H9 (cell line): ENCODE data around the gene EIF4E3. TPM values are rescaled to one million over a fixed set of nuclear protein-coding genes. Genes with fewer than 3 reads are reported as not detected.

ENCODE experiments used
- DNase-seq: peaks from one replicate; pipeline ENCODE4 v3.0.0-alpha.2; 2017
- H2AFZ ChIP-seq: one replicate; pipeline ENCODE4 v1.6.1; 2013; ENCODE audit warnings: mild to moderate bottlenecking, low read length, control low read depth, moderate library complexity
- H2AK5ac ChIP-seq: 2 replicates; pipeline ENCODE4 v1.6.1; 2013; ENCODE audit warnings: low read length, control low read depth, mixed read lengths; ENCODE audit not compliant: insufficient read length
- H2BK120ac ChIP-seq: one replicate; pipeline ENCODE4 v1.6.1; 2013; ENCODE audit warnings: low read depth, mild to moderate bottlenecking, low read length, control low read depth, inconsistent platforms; ENCODE audit not compliant: poor library complexity, severe bottlenecking
- H2BK12ac ChIP-seq: 2 replicates; pipeline ENCODE4 v1.6.1; 2013; ENCODE audit warnings: low read length, control low read depth, mixed read lengths, low read depth; ENCODE audit not compliant: insufficient read length
- H2BK15ac ChIP-seq: 2 replicates; pipeline ENCODE4 v1.6.1; 2013; ENCODE audit warnings: low read depth, low read length, control low read depth
- H2BK20ac ChIP-seq: one replicate; pipeline ENCODE4 v1.6.1; 2013; ENCODE audit warnings: low read depth, mild to moderate bottlenecking, low read length, control low read depth, inconsistent platforms; ENCODE audit not compliant: poor library complexity, severe bottlenecking
- H2BK5ac ChIP-seq: 2 replicates; pipeline ENCODE4 v1.6.1; 2013; ENCODE audit warnings: low read length, control low read depth, mixed read lengths; ENCODE audit not compliant: insufficient read length
- H3K14ac ChIP-seq: 2 replicates; pipeline ENCODE4 v1.6.1; 2013; ENCODE audit warnings: low read length, control low read depth; ENCODE audit not compliant: insufficient read depth
- H3K18ac ChIP-seq: 2 replicates; pipeline ENCODE4 v1.6.1; 2013; ENCODE audit warnings: low read depth, mild to moderate bottlenecking, mixed read lengths, low read length, control low read depth; ENCODE audit not compliant: insufficient read length
- H3K23ac ChIP-seq: 2 replicates; pipeline ENCODE4 v1.6.1; 2013; ENCODE audit warnings: low read length, control low read depth, mixed read lengths, low read depth; ENCODE audit not compliant: insufficient read length
- H3K23me2 ChIP-seq: 2 replicates; pipeline ENCODE4 v1.6.1; 2013; ENCODE audit warnings: low read depth, mild to moderate bottlenecking, mixed read lengths, low read length, control low read depth; ENCODE audit not compliant: insufficient read length, poor library complexity, severe bottlenecking
- H3K27ac ChIP-seq: 2 replicates; pipeline ENCODE4 v1.5.1; 2013; ENCODE audit warnings: low read length, control low read depth, mixed read lengths, low read depth; ENCODE audit not compliant: insufficient read length
- H3K27me3 ChIP-seq: 2 replicates; pipeline ENCODE4 v1.6.1; 2013; ENCODE audit warnings: low read length, control low read depth, inconsistent platforms; ENCODE audit not compliant: insufficient read depth
- H3K4ac ChIP-seq: 2 replicates; pipeline ENCODE4 v1.6.1; 2013; ENCODE audit warnings: low read depth, mild to moderate bottlenecking, control low read depth, inconsistent platforms, low read length, moderate library complexity
- H3K4me1 ChIP-seq: 2 replicates; pipeline ENCODE4 v1.6.1; 2013; ENCODE audit warnings: low read length, control low read depth, inconsistent platforms; ENCODE audit not compliant: insufficient read depth
- H3K4me2 ChIP-seq: 2 replicates; pipeline ENCODE4 v1.6.1; 2013; ENCODE audit warnings: low read length, control low read depth, mixed read lengths; ENCODE audit not compliant: insufficient read length, insufficient read depth
- H3K56ac ChIP-seq: 2 replicates; pipeline ENCODE4 v1.6.1; 2013; ENCODE audit warnings: low read depth, mild to moderate bottlenecking, mixed read lengths, low read length, control low read depth; ENCODE audit not compliant: insufficient read length
- H3K79me1 ChIP-seq: 2 replicates; pipeline ENCODE4 v1.6.1; 2013; ENCODE audit warnings: low read depth, mild to moderate bottlenecking, moderate library complexity, low read length, control low read depth, inconsistent platforms; ENCODE audit not compliant: insufficient read depth, poor library complexity, severe bottlenecking
- H3K79me2 ChIP-seq: 2 replicates; pipeline ENCODE4 v1.6.1; 2013; ENCODE audit warnings: low read length, control low read depth, inconsistent platforms; ENCODE audit not compliant: insufficient read depth
- H3K9ac ChIP-seq: 2 replicates; pipeline ENCODE4 v1.6.1; 2013; ENCODE audit warnings: low read length, control low read depth, mixed read lengths; ENCODE audit not compliant: insufficient read length; ENCODE audit errors: extremely low read depth
- H3K9me3 ChIP-seq: one replicate; pipeline ENCODE4 v1.6.1; 2013; ENCODE audit warnings: low read depth, low read length, inconsistent platforms; ENCODE audit not compliant: control insufficient read depth
- H3T11ph ChIP-seq: one replicate; pipeline ENCODE4 v1.6.1; 2013; ENCODE audit warnings: mild to moderate bottlenecking, low read length, control low read depth, inconsistent platforms
- H4K20me1 ChIP-seq: one replicate; pipeline ENCODE4 v1.6.1; 2013; ENCODE audit not compliant: control insufficient read depth, insufficient read length, insufficient read depth
- H4K5ac ChIP-seq: 2 replicates; pipeline ENCODE4 v1.6.1; 2013; ENCODE audit warnings: low read depth, mild to moderate bottlenecking, mixed read lengths, low read length, control low read depth; ENCODE audit not compliant: insufficient read length
- H4K8ac ChIP-seq: replicated peaks from 2 replicates; pipeline ENCODE4 v1.6.1; 2013; ENCODE audit warnings: low read length, control low read depth, mixed read lengths, low read depth; ENCODE audit not compliant: insufficient read length
- H4K91ac ChIP-seq: 2 replicates; pipeline ENCODE4 v1.6.1; 2013; ENCODE audit warnings: low read depth, mild to moderate bottlenecking, moderate library complexity, mixed read lengths, low read length, control low read depth; ENCODE audit not compliant: insufficient read length
- H3K27ac Mint-ChIP-seq, 3 experiments: 2 replicates in 2 of 3; 3 replicates in 1 of 3; pipeline ENCODE4 v1.8.0; 2020 to 2021; ENCODE audit warnings: mixed read lengths in 3 of 3, mild to moderate bottlenecking in 1 of 3, moderate library complexity in 1 of 3
- H3K27me3 Mint-ChIP-seq: 2 replicates; pipeline ENCODE4 v1.8.0; 2021; ENCODE audit warnings: low read depth, mild to moderate bottlenecking, moderate library complexity, mixed read lengths
- H3K36me3 Mint-ChIP-seq, 3 experiments: 2 replicates in 2 of 3; 3 replicates in 1 of 3; pipeline ENCODE4 v1.8.0; 2020 to 2021; ENCODE audit warnings: low read depth in 3 of 3, mixed read lengths in 3 of 3; ENCODE audit not compliant: insufficient read depth in 1 of 3
- H3K4me1 Mint-ChIP-seq, 2 experiments: 2 replicates each; pipeline ENCODE4 v1.8.0; 2020; ENCODE audit warnings: mixed read lengths in 2 of 2
- H3K4me3 Mint-ChIP-seq, 2 experiments: 2 replicates in 1 of 2; 3 replicates in 1 of 2; pipeline ENCODE4 v1.8.0; 2020 to 2021; ENCODE audit warnings: mild to moderate bottlenecking in 2 of 2, mixed read lengths in 2 of 2, moderate library complexity in 1 of 2
- H3K9me3 Mint-ChIP-seq, 2 experiments: 2 replicates in 1 of 2; 3 replicates in 1 of 2; pipeline ENCODE4 v1.8.0; 2020; ENCODE audit warnings: mild to moderate bottlenecking in 2 of 2, mixed read lengths in 2 of 2, moderate library complexity in 1 of 2
- WGBS: extraction: QIAGEN DNeasy Blood & Tissue Kit; methylation state at CpG from one replicate; pipeline ENCODE4 v1.1.7; 2013; ENCODE audit warnings: missing lambda C conversion rate, low lambda C conversion rate, mixed read lengths; ENCODE audit not compliant: insufficient read length; ENCODE audit errors: extremely low coverage; 5-methylcytosine and 5-hydroxymethylcytosine counted together
- total RNA-seq: library from RNA; stranded (reverse); gene quantifications from 2 replicates; pipeline ENCODE4 v1.2.1, GENCODE V29; 2021
- TF ChIP-seq, protein P1 (sequence below): fragments of 200-600 bp; sonication (generic); conservative IDR thresholded peaks from 3 replicates; pipeline ENCODE4 v1.8.0; 2021; ENCODE audit warnings: antibody characterized with exemption, mild to moderate bottlenecking

Gene EIF4E3
- total RNA-seq, 1 experiment from 2014 or later, result 12.9 TPM

DNA sequence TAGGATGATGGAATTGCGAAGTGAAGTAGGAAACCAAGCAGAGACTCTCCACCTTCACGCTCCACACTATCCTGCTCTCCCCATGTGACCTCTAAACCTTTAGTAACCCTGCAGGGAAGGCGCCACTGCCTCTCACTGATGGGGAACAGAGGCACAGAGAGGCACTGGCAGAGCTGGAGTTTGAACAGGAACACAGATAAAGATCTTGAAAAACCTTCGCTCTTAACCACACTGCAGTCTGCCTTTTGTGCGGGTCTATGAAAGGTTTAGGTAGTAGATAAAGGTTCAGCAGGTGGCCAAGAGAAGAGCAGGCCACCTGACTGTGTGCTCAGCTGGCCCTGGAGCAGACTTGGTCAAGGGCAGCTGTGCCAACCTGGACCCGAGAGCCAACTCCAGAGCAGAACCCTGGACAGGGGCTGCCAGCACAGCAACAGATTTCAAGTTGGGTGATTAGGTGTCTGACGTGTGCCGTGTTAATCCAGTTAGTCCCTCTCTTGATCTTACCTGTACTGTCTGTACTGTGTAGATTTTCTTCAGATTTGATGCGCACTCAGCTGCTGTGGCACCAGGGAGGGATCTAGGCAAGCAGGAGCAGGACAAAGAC, 15.2 kb downstream of the EIF4E3 start:
- Mint-ChIP-seq H3K4me3 (no peak overlapping the region), H3K27me3 (no peaks in the 10 kb centered on the region; the same call in 1 of the 2 replicates), H3K27ac (peak overlapping the region in 2 of 3 experiments; percentile 42 to 75; a peak in 3 of 7 replicates), H3K9me3 (no peaks in the 10 kb centered on the region), H3K36me3 (no peaks in the 10 kb centered on the region; a peak in 1 of 7 replicates), H3K4me1 (peaks cover 0 to 5% of the 10 kb centered on the region in 2 experiments; a peak in 1 of 4 replicates)
- TF ChIP-seq, protein P1, sequence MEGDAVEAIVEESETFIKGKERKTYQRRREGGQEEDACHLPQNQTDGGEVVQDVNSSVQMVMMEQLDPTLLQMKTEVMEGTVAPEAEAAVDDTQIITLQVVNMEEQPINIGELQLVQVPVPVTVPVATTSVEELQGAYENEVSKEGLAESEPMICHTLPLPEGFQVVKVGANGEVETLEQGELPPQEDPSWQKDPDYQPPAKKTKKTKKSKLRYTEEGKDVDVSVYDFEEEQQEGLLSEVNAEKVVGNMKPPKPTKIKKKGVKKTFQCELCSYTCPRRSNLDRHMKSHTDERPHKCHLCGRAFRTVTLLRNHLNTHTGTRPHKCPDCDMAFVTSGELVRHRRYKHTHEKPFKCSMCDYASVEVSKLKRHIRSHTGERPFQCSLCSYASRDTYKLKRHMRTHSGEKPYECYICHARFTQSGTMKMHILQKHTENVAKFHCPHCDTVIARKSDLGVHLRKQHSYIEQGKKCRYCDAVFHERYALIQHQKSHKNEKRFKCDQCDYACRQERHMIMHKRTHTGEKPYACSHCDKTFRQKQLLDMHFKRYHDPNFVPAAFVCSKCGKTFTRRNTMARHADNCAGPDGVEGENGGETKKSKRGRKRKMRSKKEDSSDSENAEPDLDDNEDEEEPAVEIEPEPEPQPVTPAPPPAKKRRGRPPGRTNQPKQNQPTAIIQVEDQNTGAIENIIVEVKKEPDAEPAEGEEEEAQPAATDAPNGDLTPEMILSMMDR, result no peak
- Histone ChIP-seq H3K4me2 (no peak overlapping the region), H3K79me2 (no peaks in the 10 kb centered on the region), H3K27me3 (no peaks in the 10 kb centered on the region), H4K91ac (no peak overlapping the region), H4K20me1 (no peaks in the 10 kb centered on the region), H3K9ac (no peak overlapping the region), H3K9me3 (no peaks in the 10 kb centered on the region), H3K56ac (no peak overlapping the region), H3K4ac (no peak overlapping the region), H2BK15ac (no peak overlapping the region), H4K5ac (no peak overlapping the region), H2AFZ (no peak overlapping the region), H2BK20ac (no peak overlapping the region), H2AK5ac (no peak overlapping the region), H3K79me1 (no peaks in the 10 kb centered on the region), H3K18ac (no peak overlapping the region), H2BK5ac (no peak overlapping the region), H3K14ac (no peak overlapping the region), H3K23ac (no peak overlapping the region), H3K4me1 (no peaks in the 10 kb centered on the region), H2BK12ac (no peak overlapping the region), H2BK120ac (no peak overlapping the region), H3K23me2 (no peaks in the 10 kb centered on the region), H3K27ac (no peak overlapping the region), H4K8ac (no peak overlapping the region), H3T11ph (no peak overlapping the region)
- no CpG with 5 or more reads among the region's 9 CpGs for WGBS
- no peak for DNase-seq
